GM19395 (cell line): ENCODE data around the gene CFD.

Experiments used
- ATAC-seq: cut with Tn5 transposase; IDR thresholded peaks from one replicate; pipeline ENCODE4 v1.9.1; 2021; ENCODE audit warnings: mild to moderate bottlenecking, moderate library complexity; ENCODE audit not compliant: unreplicated experiment

The CFD gene

GRCh38 chr19:903266-903797 lies 43.9 kb downstream of the CFD start:
- no peak for ATAC-seq

- ATAC-seq: no peak
Measured at GRCh38 chr19:904545-904944, 45.1 kb downstream of the CFD start.

DNA sequence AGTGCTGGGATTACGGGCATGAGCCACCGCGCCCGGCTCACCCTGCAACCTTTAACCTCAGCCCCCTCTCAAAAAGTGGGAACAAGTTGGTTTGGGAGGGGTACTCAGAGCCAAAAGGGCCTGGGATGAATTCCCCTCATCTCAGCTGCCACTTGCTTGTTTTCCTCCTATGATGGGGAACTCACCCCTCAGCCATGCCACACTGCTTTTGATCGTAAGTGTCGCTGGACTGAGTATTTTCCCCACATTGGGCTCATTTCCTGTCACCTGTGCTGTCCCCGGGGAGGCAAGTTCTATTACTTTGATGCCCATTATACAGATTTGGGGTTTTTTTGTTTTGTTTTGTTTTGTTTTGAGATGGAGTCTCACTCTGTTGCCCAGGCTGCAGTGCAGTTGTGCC lies 47.0 kb downstream of the CFD start:
- no peak for ATAC-seq

GRCh38 chr19:907183-907853 lies 47.9 kb downstream of the CFD start:
- ATAC-seq: no peak

GRCh38 chr19:911197-912033 lies 52.0 kb downstream of the CFD start:
- ATAC-seq: no peak

DNA sequence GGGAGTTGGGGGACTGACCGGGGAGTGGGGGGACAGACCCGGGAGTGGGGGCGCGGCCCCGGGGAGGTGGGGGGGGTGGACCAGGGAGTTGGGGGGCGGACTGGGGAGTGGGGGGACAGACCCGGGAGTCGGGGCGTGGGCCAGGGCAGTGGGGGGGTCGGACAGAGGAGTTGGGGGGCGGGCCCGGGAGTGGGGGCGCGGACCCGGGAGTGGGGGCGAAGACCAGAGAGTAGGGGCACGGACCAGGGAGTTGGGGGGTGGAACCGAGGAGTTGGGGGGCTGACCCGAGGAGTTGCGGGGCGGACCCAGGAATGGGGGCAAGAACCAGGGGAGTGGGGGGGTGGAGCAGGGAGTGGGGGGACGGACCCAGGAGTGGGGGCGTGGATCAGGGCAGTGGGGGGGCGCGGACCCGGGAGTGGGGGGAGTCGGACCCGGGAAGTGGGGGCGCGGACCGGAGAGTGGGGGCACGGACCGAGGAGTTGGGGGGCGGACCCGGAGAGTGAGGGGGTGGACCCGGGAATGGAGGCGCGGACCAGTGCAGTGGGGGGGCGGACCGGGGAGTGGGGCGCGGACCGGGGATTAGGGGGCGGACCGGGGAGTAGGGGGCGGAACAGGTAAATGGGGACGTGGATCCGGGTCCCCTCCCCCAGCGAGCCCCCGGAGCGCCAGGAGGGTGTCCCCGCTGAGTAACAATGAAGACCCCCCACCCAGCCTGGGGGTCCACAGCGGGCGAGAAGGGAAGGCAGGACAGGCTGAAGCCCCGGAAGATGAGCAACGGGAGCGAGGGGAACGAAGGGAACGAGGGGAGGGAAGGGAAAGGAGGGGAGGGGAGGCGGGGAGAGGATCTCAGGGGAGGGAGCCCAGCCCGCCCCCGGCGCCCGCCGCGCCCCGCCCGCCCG lies 53.0 kb downstream of the CFD start:
- no peak for ATAC-seq
